Endothelial cell of umbilical vein (primary cell): ENCODE results near the gene KAZN. TPM values are rescaled to one million over a fixed set of nuclear protein-coding genes. Genes with fewer than 3 reads are reported as not detected.

Source experiments
- BruUV-seq: library from RNA; stranded (reverse); fragments of 400-500 nt; replicated peaks from 2 replicates; lab custom pipeline; 2021; lab: Mats Ljungman, UMichigan
- CTCF ChIA-PET: fragments of 300-600, 350-600 bp; sonication (Branson Sonifier 250); formaldehyde crosslinking; loops from one replicate; lab custom pipeline; 2021; ENCODE audit warnings: antibody characterized with exemption, inconsistent platforms; lab: Charles Lee
- POLR2A ChIA-PET: fragments of 300-600, 350-600 bp; sonication (Branson Sonifier 250); formaldehyde crosslinking; loops from one replicate; lab custom pipeline; 2021; ENCODE audit warnings: antibody characterized with exemption, inconsistent platforms; lab: Charles Lee
- DNase-seq: peaks from one replicate; pipeline ENCODE4 v3.0.0-alpha.2; 2011; ENCODE audit warnings: low read depth, low spot score
- FAIRE-seq: peaks from 2 replicates; lab custom pipeline; 2011; peaks lifted over from hg19 to GRCh38; lab: Jason Lieb, UNC
- H2AFZ ChIP-seq: 2 replicates; pipeline ENCODE4 v1.6.0; 2012; ENCODE audit warnings: low read depth, low read length, control low read depth, inconsistent platforms
- H3K27ac ChIP-seq: 2 replicates; pipeline ENCODE4 v1.5.1; 2011; ENCODE audit warnings: low read depth, mild to moderate bottlenecking, control low read depth, low read length, moderate library complexity; ENCODE audit not compliant: insufficient read depth
- H3K27me3 ChIP-seq, 2 experiments: 2 replicates each; pipeline versions ENCODE4 v1.6.0 to v1.6.1; 2011; ENCODE audit warnings: low read length in 2 of 2, mixed read lengths in 1 of 2; ENCODE audit not compliant: control insufficient read depth in 2 of 2, insufficient read depth in 2 of 2
- H3K36me3 ChIP-seq, 2 experiments: 2 replicates in 1 of 2; 3 replicates in 1 of 2; pipeline ENCODE4 v1.5.1; 2011; ENCODE audit warnings: low read length in 2 of 2, mild to moderate bottlenecking in 1 of 2, moderate library complexity in 1 of 2; ENCODE audit not compliant: control insufficient read depth in 2 of 2, insufficient read depth in 2 of 2; ENCODE audit errors: extremely low read depth in 1 of 2
- H3K4me1 ChIP-seq: 3 replicates; pipeline ENCODE4 v1.5.1; 2011; ENCODE audit warnings: mild to moderate bottlenecking, low read length; ENCODE audit not compliant: control insufficient read depth, insufficient read depth; ENCODE audit errors: extremely low read depth
- H3K4me2 ChIP-seq: 2 replicates; pipeline ENCODE4 v1.6.1; 2011; ENCODE audit warnings: low read length, control low read depth, mixed read lengths; ENCODE audit not compliant: insufficient read depth
- H3K4me3 ChIP-seq, 3 experiments: fragments of 200-600 bp in 1 of 3; sonication (generic), shearing (Covaris generic) in 1 of 3; replicated peaks in 1 of 3; 2 replicates each; pipeline ENCODE4 v1.5.1; 2011 to 2016; ENCODE audit warnings: control low read depth in 3 of 3, low read length in 3 of 3, mild to moderate bottlenecking in 2 of 3, inconsistent platforms in 1 of 3, low read depth in 1 of 3, moderate library complexity in 1 of 3; ENCODE audit not compliant: insufficient read depth in 1 of 3
- H3K79me2 ChIP-seq: 2 replicates; pipeline ENCODE4 v1.6.0; 2012; ENCODE audit warnings: low read length, inconsistent platforms; ENCODE audit not compliant: control insufficient read depth, insufficient read depth
- H3K9ac ChIP-seq: replicated peaks from 2 replicates; pipeline ENCODE3; 2011; ENCODE audit warnings: low read length, control low read depth; ENCODE audit not compliant: insufficient read depth; ENCODE audit errors: extremely low read depth
- H3K9me1 ChIP-seq: replicated peaks from 3 replicates; pipeline ENCODE4 v1.6.0; 2011; ENCODE audit warnings: mild to moderate bottlenecking, low read length; ENCODE audit not compliant: control insufficient read depth, insufficient read depth; ENCODE audit errors: extremely low read depth
- H3K9me3 ChIP-seq: replicated peaks from 2 replicates; pipeline ENCODE4 v1.5.1; 2012; ENCODE audit warnings: low read length, inconsistent platforms; ENCODE audit not compliant: control insufficient read depth, insufficient read depth
- H4K20me1 ChIP-seq: replicated peaks from 2 replicates; pipeline ENCODE3; 2011; ENCODE audit warnings: mild to moderate bottlenecking, low read length; ENCODE audit not compliant: control insufficient read depth, insufficient read depth; ENCODE audit errors: extremely low read depth
- CTCF ChIP-seq, 2 donors: IDR thresholded peaks; 1 replicate in 1 of 2; 2 replicates in 1 of 2; pipeline ENCODE4 v1.5.1; 2011; ENCODE audit warnings: low read length in 2 of 2, mild to moderate bottlenecking in 2 of 2, moderate library complexity in 2 of 2, control low read depth in 1 of 2, inconsistent platforms in 1 of 2, low read depth in 1 of 2; ENCODE audit not compliant: insufficient read depth in 1 of 2; ENCODE audit errors: extremely low read depth in 1 of 2
- EZH2 ChIP-seq: IDR thresholded peaks from 2 replicates; pipeline ENCODE4 v1.6.1; 2012; ENCODE audit warnings: borderline replicate concordance, low read depth, mild to moderate bottlenecking, moderate library complexity, low read length, inconsistent platforms; ENCODE audit not compliant: severe bottlenecking
- FOS ChIP-seq: IDR thresholded peaks from 2 replicates; pipeline ENCODE4 v1.6.1; 2011; ENCODE audit warnings: mild to moderate bottlenecking, low read length, moderate library complexity, borderline replicate concordance; ENCODE audit not compliant: insufficient read depth
- GATA2 ChIP-seq: IDR thresholded peaks from 2 replicates; pipeline ENCODE4 v1.7.0; 2011; ENCODE audit warnings: low read depth, mild to moderate bottlenecking, moderate library complexity, mixed read lengths, low read length; ENCODE audit not compliant: insufficient read length, insufficient read depth
- JUN ChIP-seq: IDR thresholded peaks from 2 replicates; pipeline ENCODE4 v1.6.1; 2011; ENCODE audit warnings: borderline replicate concordance, low read depth; ENCODE audit not compliant: insufficient read length, insufficient read depth
- MAX ChIP-seq: IDR thresholded peaks from 2 replicates; pipeline ENCODE4 v1.6.1; 2011; ENCODE audit not compliant: insufficient read depth, insufficient read length
- MYC ChIP-seq: IDR thresholded peaks from one replicate; pipeline ENCODE4 v1.6.1; 2011; ENCODE audit warnings: mild to moderate bottlenecking, low read depth, low read length
- POLR2A ChIP-seq: IDR thresholded peaks from 2 replicates; pipeline ENCODE4 v1.6.1; 2012; ENCODE audit warnings: low read depth, mild to moderate bottlenecking, control low read depth, low read length
- POLR2AphosphoS5 ChIP-seq: IDR thresholded peaks from 2 replicates; pipeline ENCODE4 v1.6.1; 2012; ENCODE audit warnings: low read depth, mild to moderate bottlenecking, control low read depth, low read length, moderate library complexity; ENCODE audit not compliant: insufficient read depth
- dilution Hi-C: fragments of 300-500 bp; cut with MboI; formaldehyde crosslinking; loops from one replicate; pipeline ENCODE4 v1.15.0; 2019; ENCODE audit warnings: low sequenced_read_pairs; ENCODE audit not compliant: extremely low pct_ligation_motif_present
- intact Hi-C: fragments of 100-400 bp; cut with micrococcal nuclease; formaldehyde crosslinking; loops from one replicate; pipeline ENCODE4 v1.10.0; 2022
- polyA plus RNA-seq, 4 experiments: library from polyadenylated mRNA; depleted of rRNA in 3 of 4; stranded (reverse) in 3 of 4; unstranded in 1 of 4; fragments of >200 nt; gene quantifications; 2 replicates each; pipeline versions ENCODE4 v1.2.1 to v1.2.3, GENCODE V29; 2011 to 2012; ENCODE audit warnings: missing spikeins in 1 of 4
- total RNA-seq: library from RNA; stranded (reverse); gene quantifications from 2 replicates; pipeline ENCODE4 v1.2.3, GENCODE V29; 2021

The KAZN gene
- total and polyA plus RNA-seq, 2 donors (not counting 3 experiments of a cell fraction or from before 2014, with no cell fraction given) = 1.6 to 5.8 TPM

DNA sequence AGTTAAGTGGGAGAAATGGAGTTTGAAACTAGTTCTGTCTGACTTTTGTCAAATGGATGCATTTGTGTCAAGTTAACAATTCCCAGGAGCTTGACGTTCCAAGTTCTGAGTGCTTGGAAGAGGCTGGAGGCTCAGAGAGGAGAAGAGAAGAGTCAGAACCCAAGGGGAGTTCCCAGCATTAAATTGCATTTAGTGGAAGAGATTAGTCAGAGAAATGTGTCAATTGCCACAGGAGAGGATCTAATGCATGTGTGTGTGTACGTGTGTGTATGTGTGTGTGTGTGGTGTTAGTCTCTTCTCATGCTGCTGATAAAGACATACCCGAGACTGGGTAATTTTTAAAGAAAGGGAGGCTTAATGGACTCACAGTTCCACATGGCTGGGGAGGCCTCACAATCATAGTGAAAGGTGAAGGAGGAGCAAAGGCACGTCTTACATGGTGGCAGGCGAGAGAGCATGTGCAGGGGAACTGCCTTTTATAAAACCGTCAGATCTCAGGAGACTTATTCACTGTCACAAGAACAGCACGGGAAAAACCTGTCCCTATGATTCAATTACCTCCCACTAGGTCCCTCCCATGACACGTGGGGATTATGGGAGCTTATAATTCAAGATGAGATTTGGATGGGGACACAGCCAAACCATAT is 453.5 kb downstream of the KAZN start:
- H3K9me3 ChIP-seq = no peaks in the 10 kb centered on the region
- CTCF ChIA-PET = no interaction called here
- no peak for FAIRE-seq
- H3K27me3 ChIP-seq = no peaks in the 10 kb centered on the region
- no peak for DNase-seq
- H3K79me2 ChIP-seq = no peaks in the 10 kb centered on the region
- H4K20me1 ChIP-seq = no peaks in the 10 kb centered on the region
- no peak for TF ChIP-seq FOS
- no peak for TF ChIP-seq POLR2A
- TF ChIP-seq GATA2 = no peak
- no peak for TF ChIP-seq MYC
- no peak for TF ChIP-seq EZH2
- TF ChIP-seq JUN = no peak
- TF ChIP-seq CTCF (IDR thresholded peaks at IDR 0.05; ENCODE audit: extremely low read depth in 1 of 2, insufficient read depth in 1 of 2, low read depth in 1 of 2, low read length in 2 of 2) = no peak
- TF ChIP-seq POLR2AphosphoS5 = no peak
- no peak for TF ChIP-seq MAX
- POLR2A ChIA-PET = no interaction called here
- no peak overlapping the region for H3K27ac ChIP-seq
- H3K9ac ChIP-seq = no peak overlapping the region
- dilution Hi-C loops (no loop called here), intact Hi-C loops (no loop called here)
- H3K4me2 ChIP-seq = no peak overlapping the region
- H3K4me1 ChIP-seq = no peaks in the 10 kb centered on the region
- BruUV-seq = no TSS peak
- no peak overlapping the region for H3K4me3 ChIP-seq
- no peak overlapping the region for H2AFZ ChIP-seq
- H3K36me3 ChIP-seq = no peaks in the 10 kb centered on the region
- H3K9me1 ChIP-seq = no peaks in the 10 kb centered on the region
